Activated CD4-positive, alpha-beta T cell treated with anti-CD3 and anti-CD28 coated beads for 48 hours (primary cell): Measurements from ENCODE around the gene TRIM9.

Experiments
- DNase-seq: peaks from one replicate; pipeline ENCODE4 v3.0.0-alpha.2; 2020

The TRIM9 gene

DNA sequence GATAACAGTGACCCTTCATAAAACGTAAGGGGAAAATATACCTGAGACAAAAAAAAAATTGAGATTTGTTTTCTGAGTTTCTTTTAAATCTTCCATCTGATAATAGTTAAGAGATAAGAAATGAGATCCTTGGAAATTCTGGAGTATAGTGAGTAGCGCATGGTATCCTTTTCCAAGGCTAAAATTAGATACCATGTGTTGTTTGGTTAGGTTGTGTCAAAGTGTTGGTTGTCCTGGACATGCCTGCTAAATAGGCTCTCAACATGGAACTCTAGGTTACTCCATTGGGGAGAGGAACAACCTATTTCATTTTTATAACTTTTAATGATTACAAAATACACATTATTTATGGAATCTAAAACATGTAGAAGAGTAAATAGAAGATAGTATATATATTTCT lies 165.4 kb downstream of the TRIM9 start:
- DNase-seq = no peak

DNA sequence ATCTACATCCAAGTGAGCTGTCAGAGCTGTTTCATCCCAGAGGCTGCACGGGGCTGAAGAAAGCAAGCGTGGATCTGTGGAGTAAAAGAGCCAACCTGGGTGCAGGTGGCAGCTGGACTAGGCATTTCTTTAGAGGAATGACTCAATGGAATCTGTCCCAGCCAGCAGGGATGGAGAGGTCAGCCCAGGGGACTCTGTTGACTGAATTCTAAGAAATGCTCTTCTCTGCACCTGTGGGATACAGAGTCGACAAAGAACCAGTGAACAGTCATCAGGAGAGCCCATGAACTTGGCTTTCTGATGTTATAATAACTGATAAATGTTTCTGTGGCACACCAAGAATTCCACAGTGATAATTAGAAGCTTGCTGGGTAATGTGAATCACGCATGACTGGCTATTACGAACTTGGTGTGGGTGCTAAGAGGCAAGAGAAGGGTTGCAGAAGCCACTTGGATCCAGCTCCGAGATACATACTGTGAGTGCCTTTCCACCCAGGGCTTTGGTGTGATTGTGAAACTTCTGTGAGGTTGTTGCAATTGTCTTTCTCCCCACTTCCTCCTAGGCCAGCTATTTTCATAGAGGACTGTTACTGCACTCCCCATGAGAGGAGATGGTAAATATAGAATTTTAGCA lies 166.8 kb downstream of the TRIM9 start:
- DNase-seq = no peak

DNA sequence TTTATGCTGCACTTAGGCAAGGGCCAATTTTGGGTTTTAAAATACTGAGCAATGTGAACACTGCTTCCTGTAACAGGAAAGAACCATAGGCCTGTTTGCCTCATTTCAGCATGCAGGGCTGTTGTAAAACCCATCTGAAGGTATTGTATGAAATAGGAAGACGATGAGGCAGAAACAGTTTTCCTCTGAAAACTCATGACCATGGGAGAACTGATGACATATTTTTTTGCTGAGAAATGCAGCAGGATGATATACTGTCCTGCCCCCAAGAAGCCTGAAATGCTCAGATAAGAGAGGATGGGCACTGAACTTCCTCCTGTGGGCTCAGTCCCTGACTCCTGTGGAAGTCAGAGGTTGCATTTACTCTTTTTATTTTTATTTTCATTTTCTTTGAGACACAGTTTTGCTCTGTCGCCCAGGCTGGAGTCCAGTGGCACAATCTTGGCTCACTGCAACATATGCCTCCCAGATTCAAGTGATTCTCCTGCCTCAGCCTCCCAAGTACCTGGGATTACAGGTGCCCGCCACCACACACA lies 168.0 kb downstream of the TRIM9 start:
- no peak for DNase-seq
